GM12878 (cell line): Measurements from ENCODE around the gene KCNC4. TPM values are rescaled to one million over a fixed set of nuclear protein-coding genes. Genes with fewer than 3 reads are reported as not detected.

Experiments used
- ATAC-seq: fragments of 200-7000 bp; cut with Tn5 transposase; 3 replicates; pipeline ENCODE4 v1.9.1; 2020; ENCODE audit warnings: mild to moderate bottlenecking, moderate library complexity
- BruUV-seq: library from RNA; stranded (reverse); fragments of 400-500 nt; replicated peaks from 2 replicates; lab custom pipeline; 2021; lab: Mats Ljungman, UMichigan
- CTCF ChIA-PET: fragments of 300-600 bp; sonication (Branson Sonifier 250); formaldehyde crosslinking; extraction: SDS; loops from one replicate; lab custom pipeline; 2021; ENCODE audit warnings: inconsistent platforms; lab: Yijun Ruan, JAX
- POLR2A ChIA-PET: fragments of 350-600 bp; formaldehyde crosslinking; extraction: SDS; loops from one replicate; lab custom pipeline; 2021; ENCODE audit warnings: inconsistent platforms; lab: Charles Lee
- RAD21 ChIA-PET: fragments of 300-600 bp; sonication (Branson Sonifier 250); formaldehyde crosslinking; loops from one replicate; lab custom pipeline; 2023; ENCODE audit warnings: antibody characterized with exemption; ENCODE audit not compliant: unreplicated experiment; lab: Charles Lee
- SMC1A ChIA-PET: fragments of 300-600 bp; sonication (Branson Sonifier 250); formaldehyde crosslinking; loops from one replicate; lab custom pipeline; 2023; ENCODE audit not compliant: unreplicated experiment, uncharacterized antibody; lab: Charles Lee
- DNase-seq: peaks from one replicate; pipeline ENCODE4 v3.0.0-alpha.2; 2011; ENCODE audit warnings: low read depth, low spot score
- FAIRE-seq: peaks from 3 replicates; lab custom pipeline; 2011; peaks lifted over from hg19 to GRCh38; lab: Jason Lieb, UNC
- H2AFZ ChIP-seq: 2 replicates; pipeline ENCODE4 v1.6.0; 2011; ENCODE audit warnings: low read depth, low read length, control low read depth; ENCODE audit not compliant: control insufficient read depth
- H3K27ac ChIP-seq: 2 replicates; pipeline ENCODE4 v1.5.1; 2011; ENCODE audit warnings: control low read depth; ENCODE audit not compliant: control insufficient read depth, insufficient read depth
- H3K27me3 ChIP-seq, 2 experiments: replicated peaks in 1 of 2; 2 replicates each; pipeline versions ENCODE4 v1.6.0 to v1.6.1; 2011; ENCODE audit warnings: low read length in 1 of 2; ENCODE audit not compliant: control insufficient read depth in 2 of 2, insufficient read depth in 2 of 2
- H3K36me3 ChIP-seq, 2 experiments: 2 replicates each; pipeline ENCODE4 v1.5.1; 2011; ENCODE audit warnings: low read length in 1 of 2; ENCODE audit not compliant: control insufficient read depth in 2 of 2, insufficient read depth in 2 of 2
- H3K4me1 ChIP-seq: 2 replicates; pipeline ENCODE4 v1.6.1; 2011; ENCODE audit warnings: mild to moderate bottlenecking, low read length, moderate library complexity, mixed read lengths; ENCODE audit not compliant: control insufficient read depth, insufficient read depth
- H3K4me2 ChIP-seq: 2 replicates; pipeline ENCODE4 v1.6.0; 2011; ENCODE audit warnings: control low read depth; ENCODE audit not compliant: control insufficient read depth, insufficient read depth
- H3K4me3 ChIP-seq: fragments of 200-600 bp; sonication (generic); 2 replicates; pipeline ENCODE4 v1.5.1; 2016
- H3K79me2 ChIP-seq: 2 replicates; pipeline ENCODE4 v1.6.0; 2011; ENCODE audit warnings: low read length; ENCODE audit not compliant: control insufficient read depth, insufficient read depth
- H3K9ac ChIP-seq: 2 replicates; pipeline ENCODE4 v1.8.0; 2011; ENCODE audit warnings: low read length, control low read depth, mixed read lengths; ENCODE audit not compliant: control insufficient read depth, insufficient read depth
- H3K9me3 ChIP-seq: replicated peaks from 3 replicates; pipeline ENCODE4 v1.5.1; 2011; ENCODE audit warnings: mild to moderate bottlenecking, low read length; ENCODE audit not compliant: control insufficient read depth, insufficient read depth
- H4K20me1 ChIP-seq: 2 replicates; pipeline ENCODE4 v1.6.0; 2011; ENCODE audit not compliant: control insufficient read depth, insufficient read depth
- BRCA1 ChIP-seq: IDR thresholded peaks from 2 replicates; pipeline ENCODE4 v1.6.1; 2011; ENCODE audit warnings: low read depth, low read length, improper control_type of control experiment
- CEBPB ChIP-seq, 2 experiments: fragments of 150-350 bp in 1 of 2; IDR thresholded peaks; 2 replicates each; pipeline ENCODE4 v1.6.1; 2012 to 2014; ENCODE audit warnings: low read depth in 2 of 2, low read length in 2 of 2, borderline replicate concordance in 1 of 2, inconsistent platforms in 1 of 2
- ESRRA ChIP-seq: IDR thresholded peaks from 2 replicates; pipeline ENCODE4 v1.6.1; 2012; ENCODE audit warnings: mild to moderate bottlenecking, low read length, improper control_type of control experiment
- ETV6 ChIP-seq, 2 experiments: fragments of 450-650 bp in 1 of 2; IDR thresholded peaks in 1 of 2; conservative IDR thresholded peaks in 1 of 2; 2 replicates each; pipeline ENCODE4 v1.6.1; 2014; ENCODE audit warnings: antibody characterized with exemption in 1 of 2, borderline replicate concordance in 1 of 2, low read depth in 1 of 2, mild to moderate bottlenecking in 1 of 2, moderate library complexity in 1 of 2
- EZH2 ChIP-seq: IDR thresholded peaks from 2 replicates; pipeline ENCODE4 v1.6.1; 2012; ENCODE audit warnings: low read depth, mild to moderate bottlenecking, control low read depth, inconsistent platforms, low read length, borderline replicate concordance; ENCODE audit not compliant: control insufficient read depth
- FOS ChIP-seq: IDR thresholded peaks from 3 replicates; pipeline ENCODE4 v1.6.1; 2011; ENCODE audit warnings: borderline replicate concordance; ENCODE audit not compliant: insufficient read length; ENCODE audit errors: extremely low read depth
- HCFC1 ChIP-seq: fragments of 150-350 bp; IDR thresholded peaks from 2 replicates; pipeline ENCODE4 v1.6.1; 2014; ENCODE audit warnings: low read length
- KDM1A ChIP-seq: fragments of 200-600 bp; sonication (generic); IDR thresholded peaks from 2 replicates; pipeline ENCODE4 v1.6.1; 2016; ENCODE audit warnings: borderline replicate concordance
- MAX ChIP-seq: IDR thresholded peaks from 2 replicates; pipeline ENCODE4 v1.6.1; 2012; ENCODE audit warnings: low read depth, low read length, improper control_type of control experiment
- NFYA ChIP-seq: IDR thresholded peaks from 2 replicates; pipeline ENCODE4 v1.6.1; 2011; ENCODE audit warnings: low read depth, mild to moderate bottlenecking, low read length, improper control_type of control experiment, borderline replicate concordance
- PAX8 ChIP-seq: fragments of 450-650 bp; IDR thresholded peaks from 2 replicates; pipeline ENCODE4 v1.6.1; 2017; ENCODE audit warnings: mild to moderate bottlenecking, moderate library complexity
- PML ChIP-seq: IDR thresholded peaks from 2 replicates; pipeline ENCODE4 v1.6.1; 2012; ENCODE audit warnings: low read length, inconsistent platforms
- RUNX3 ChIP-seq: IDR thresholded peaks from 2 replicates; pipeline ENCODE4 v1.6.1; 2012; ENCODE audit warnings: low read length, inconsistent platforms
- SMAD5 ChIP-seq: IDR thresholded peaks from 2 replicates; pipeline ENCODE4 v1.6.1; 2016; ENCODE audit warnings: antibody characterized with exemption, low read depth
- TCF3 ChIP-seq: IDR thresholded peaks from 2 replicates; pipeline ENCODE4 v1.6.1; 2012; ENCODE audit warnings: low read depth, mild to moderate bottlenecking, low read length, borderline replicate concordance; ENCODE audit not compliant: insufficient read depth
- ZNF274 ChIP-seq: IDR thresholded peaks from one replicate; pipeline ENCODE4 v1.8.0; 2011; ENCODE audit not compliant: insufficient read length, insufficient read depth
- ZNF384 ChIP-seq: IDR thresholded peaks from 2 replicates; pipeline ENCODE4 v1.6.1; 2012; ENCODE audit warnings: low read depth, mild to moderate bottlenecking, low read length, improper control_type of control experiment, borderline replicate concordance
- WGBS: methylation state at CpG from one replicate; pipeline ENCODE4 v1.1.6; 2016; ENCODE audit warnings: low lambda C conversion rate; ENCODE audit not compliant: insufficient replicate concordance, insufficient coverage; ENCODE audit errors: missing lambda C conversion rate; 5-methylcytosine and 5-hydroxymethylcytosine counted together
- in situ Hi-C: fragments of 300-500 bp; cut with MboI; formaldehyde crosslinking; loops from 9 replicates; pipeline ENCODE4 v1.14.3; 2018; ENCODE audit warnings: mixed read lengths
- intact Hi-C: fragments of 100-400 bp; cut with micrococcal nuclease; formaldehyde crosslinking; loops from one replicate; pipeline ENCODE4 v1.14.2; 2022; ENCODE audit not compliant: unreplicated experiment
- polyA plus RNA-seq, 11 experiments: library from polyadenylated mRNA; depleted of rRNA in 4 of 11; unstranded in 6 of 11; stranded (reverse) in 5 of 11; fragments of >200 nt; fragmentation: Nextera tagmentation in 4 of 11; fragmentation: Illumina TruSeq in 1 of 11; extraction: Ambion mirVana in 4 of 11; extraction: Trizol in 1 of 11; gene quantifications; 1 replicate in 1 of 11; 2 replicates in 10 of 11; pipeline versions ENCODE4 v1.2.1 to v1.2.3, GENCODE V29; 2011 to 2016; ENCODE audit warnings: inconsistent platforms in 2 of 11, missing spikeins in 2 of 11, low read depth in 1 of 11
- total RNA-seq, 4 experiments: library from RNA; depleted of rRNA in 3 of 4; stranded (reverse); fragments of >200 nt in 3 of 4; fragmentation: Illumina TruSeq in 1 of 4; extraction: Trizol in 1 of 4; gene quantifications; 2 replicates each; pipeline versions ENCODE4 v1.2.1 to v1.2.3, GENCODE V29; 2013 to 2021

Gene KCNC4
- total and polyA plus RNA-seq, 10 of the 15 experiments (the other 5 are each of a cell fraction or from before 2014, with no cell fraction given), result 0.06 to 1.7 (median 0.36) TPM

DNA sequence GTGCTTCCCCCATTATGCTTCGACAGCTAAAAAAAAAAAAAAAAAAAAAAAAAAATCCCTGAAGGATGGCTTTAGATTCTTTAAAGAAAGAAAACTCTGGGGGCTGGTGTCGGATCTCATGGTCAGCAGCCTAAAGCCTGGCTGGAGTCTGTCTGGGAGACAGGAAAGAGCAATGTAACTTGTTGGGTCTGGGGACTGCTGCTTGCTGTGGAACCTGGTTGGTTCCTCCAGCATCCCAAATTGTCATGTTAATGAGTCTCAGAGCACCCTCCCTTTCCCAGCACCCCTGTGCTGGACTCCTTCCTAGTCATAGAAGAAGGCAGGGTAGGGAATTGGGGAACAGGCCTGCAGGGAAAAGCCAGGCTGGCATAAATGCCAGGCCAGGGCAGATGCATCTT, 3.0 kb downstream of the KCNC4 start (continued):
- TF ChIP-seq KDM1A, result no peak

- Histone ChIP-seq H4K20me1 (no peaks in the 10 kb centered on the region), H3K27me3 (peaks cover 0 to 14% of the 10 kb centered on the region in 2 experiments; a peak in 1 of 4 replicates), H3K79me2 (no peaks in the 10 kb centered on the region), H3K9me3 (no peaks in the 10 kb centered on the region), H3K4me3 (no peak overlapping the region), H3K9ac (no peak overlapping the region), H2AFZ (no peak overlapping the region), H3K27ac (no peak overlapping the region), H3K4me1 (no peaks in the 10 kb centered on the region; the same call in 1 of the 2 replicates), H3K36me3 (no peaks in the 10 kb centered on the region), H3K4me2 (no peak overlapping the region)
- no peak for FAIRE-seq
- TF ChIP-seq CEBPB (IDR thresholded peaks at IDR 0.05; ENCODE audit: borderline replicate concordance in 1 of 2, low read depth in 2 of 2, low read length in 2 of 2) (no peak), FOS (no peak), NFYA (no peak), PAX8 (no peak), ZNF384 (no peak), RUNX3 (no peak), BRCA1 (no peak), ESRRA (no peak), TCF3 (no peak), HCFC1 (no peak), MAX (no peak), ZNF274 (no peak), SMAD5 (no peak), PML (no peak), ETV6 (conservative IDR thresholded peaks at IDR 0.05 in 1 of 2, IDR thresholded peaks at IDR 0.05 in 1 of 2; ENCODE audit: borderline replicate concordance in 1 of 2, low read depth in 1 of 2) (no peak), EZH2 (no peak)
- BruUV-seq, result no TSS peak
- WGBS, result 35% methylated on average over 16 of the region's 16 CpGs
- in situ Hi-C loops, result no loop called here
- CTCF ChIA-PET, result interaction anchor here (0.5 to 18.8 kb wide), 9 partner anchors 10 to 246 kb away, joined by 3 to 753 read pairs (median 4); no protein-coding TSS in a partner anchor
- RAD21 ChIA-PET, result interaction anchor here (0.8 to 3.0 kb wide), 9 partner anchors 12 to 245 kb away, joined by 3 to 15 read pairs (median 4); no protein-coding TSS in a partner anchor
- intact Hi-C loops, result no loop called here
- POLR2A ChIA-PET, result interaction anchor here (0.9 to 1.6 kb wide), 4 partner anchors 24 to 95 kb away, joined by 3 to 6 read pairs (median 4); no protein-coding TSS in a partner anchor
- ATAC-seq, result no peak
- SMC1A ChIA-PET, result interaction anchor here (1.1 to 17.8 kb wide), 7 partner anchors 10 to 134 kb away, joined by 3 to 524 read pairs (median 3); no protein-coding TSS in a partner anchor
- no peak for DNase-seq
Measured at GRCh38 chr1:110214454-110215404, 4.6 kb downstream of the KCNC4 start.
